Endothelial cell (in vitro differentiated cells): ENCODE measurements around the gene CTNNA2. TPM values are rescaled to one million over a fixed set of nuclear protein-coding genes. Genes with fewer than 3 reads are reported as not detected.

ENCODE experiments used
- DNase-seq: peaks from one replicate; pipeline ENCODE4 v3.0.0; 2021; ENCODE audit warnings: low spot score
- H3K27ac Mint-ChIP-seq: one replicate; pipeline ENCODE4 v1.8.0; 2021; ENCODE audit warnings: mixed read lengths, inconsistent platforms; ENCODE audit not compliant: unreplicated experiment
- H3K27me3 Mint-ChIP-seq: one replicate; pipeline ENCODE4 v1.8.0; 2021; ENCODE audit warnings: mild to moderate bottlenecking, moderate library complexity, mixed read lengths, inconsistent platforms; ENCODE audit not compliant: unreplicated experiment
- H3K36me3 Mint-ChIP-seq: one replicate; pipeline ENCODE4 v1.8.0; 2021; ENCODE audit warnings: mild to moderate bottlenecking, low read depth, mixed read lengths, inconsistent platforms; ENCODE audit not compliant: unreplicated experiment
- H3K4me1 Mint-ChIP-seq: one replicate; pipeline ENCODE4 v1.8.0; 2021; ENCODE audit warnings: mild to moderate bottlenecking, mixed read lengths, inconsistent platforms; ENCODE audit not compliant: unreplicated experiment
- H3K4me3 Mint-ChIP-seq: one replicate; pipeline ENCODE4 v1.8.0; 2021; ENCODE audit warnings: mild to moderate bottlenecking, mixed read lengths, inconsistent platforms; ENCODE audit not compliant: unreplicated experiment
- H3K9me3 Mint-ChIP-seq: one replicate; pipeline ENCODE4 v1.8.0; 2021; ENCODE audit warnings: mixed read lengths, inconsistent platforms; ENCODE audit not compliant: unreplicated experiment
- CTCF ChIP-seq: fragments of 200-600 bp; sonication (generic); IDR thresholded peaks from one replicate; pipeline ENCODE4 v1.5.0; 2021; ENCODE audit warnings: antibody characterized with exemption; ENCODE audit not compliant: unreplicated experiment
- total RNA-seq: library from RNA; stranded (reverse); fragmentation: NEBNext Ultra II Directional; extraction: Animal tissue kit (Norgen Biotek cat#: 25700); gene quantifications from one replicate; pipeline ENCODE4 v1.2.1, GENCODE V29; 2021; ENCODE audit not compliant: unreplicated experiment

Gene CTNNA2
- total RNA-seq, 1 donor from 2014 or later: 4.7 TPM

GRCh38 chr2:80209458-80209857, 696.6 kb downstream of the CTNNA2 start:
- no peaks in the 10 kb centered on the region for H3K36me3 Mint-ChIP-seq
- no peak overlapping the region for H3K27ac Mint-ChIP-seq
- H3K27me3 Mint-ChIP-seq: no peaks in the 10 kb centered on the region
- TF ChIP-seq CTCF: no peak
- no peak overlapping the region for H3K4me3 Mint-ChIP-seq
- no peak for DNase-seq
- no peaks in the 10 kb centered on the region for H3K9me3 Mint-ChIP-seq
- H3K4me1 Mint-ChIP-seq: no peaks in the 10 kb centered on the region

- H3K4me1 Mint-ChIP-seq: no peaks in the 10 kb centered on the region
- no peaks in the 10 kb centered on the region for H3K27me3 Mint-ChIP-seq
- H3K4me3 Mint-ChIP-seq: no peak overlapping the region
- H3K9me3 Mint-ChIP-seq: no peaks in the 10 kb centered on the region
- DNase-seq: no peak
- peaks cover 4% of the 10 kb centered on the region for H3K36me3 Mint-ChIP-seq
- no peak overlapping the region for H3K27ac Mint-ChIP-seq
- no peak for TF ChIP-seq CTCF
These were observed 704.6 kb downstream of the CTNNA2 start for GRCh38 chr2:80217446-80217845.

DNA sequence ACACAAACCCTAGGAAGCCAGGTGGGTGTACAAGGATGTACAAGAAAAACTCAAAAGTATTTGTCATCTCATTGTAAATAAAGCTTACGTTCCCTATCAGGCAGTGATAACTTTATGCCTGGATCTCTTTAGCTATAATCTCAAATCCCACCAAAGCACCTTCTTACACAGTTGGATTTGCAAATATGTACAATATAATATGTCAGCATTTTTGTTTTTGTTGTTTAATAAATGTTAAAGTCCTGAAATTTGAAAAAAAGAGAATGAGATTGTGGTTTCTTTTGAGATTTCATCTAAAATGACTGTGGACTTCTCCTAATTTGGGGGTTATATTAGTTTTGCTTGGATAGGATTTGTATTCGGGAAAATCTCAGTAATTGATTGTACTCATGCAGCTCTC, 709.8 kb downstream of the CTNNA2 start:
- DNase-seq: no peak
- H3K36me3 Mint-ChIP-seq: no peaks in the 10 kb centered on the region
- TF ChIP-seq CTCF: no peak
- H3K27ac Mint-ChIP-seq: no peak overlapping the region
- H3K27me3 Mint-ChIP-seq: no peaks in the 10 kb centered on the region
- no peaks in the 10 kb centered on the region for H3K4me1 Mint-ChIP-seq
- H3K9me3 Mint-ChIP-seq: no peaks in the 10 kb centered on the region
- no peak overlapping the region for H3K4me3 Mint-ChIP-seq

GRCh38 chr2:80231421-80231820, 718.6 kb downstream of the CTNNA2 start:
- no peak for DNase-seq
- H3K4me1 Mint-ChIP-seq: no peaks in the 10 kb centered on the region
- TF ChIP-seq CTCF: no peak
- H3K36me3 Mint-ChIP-seq: no peaks in the 10 kb centered on the region
- H3K4me3 Mint-ChIP-seq: no peak overlapping the region
- no peaks in the 10 kb centered on the region for H3K9me3 Mint-ChIP-seq
- no peaks in the 10 kb centered on the region for H3K27me3 Mint-ChIP-seq
- no peak overlapping the region for H3K27ac Mint-ChIP-seq

DNA sequence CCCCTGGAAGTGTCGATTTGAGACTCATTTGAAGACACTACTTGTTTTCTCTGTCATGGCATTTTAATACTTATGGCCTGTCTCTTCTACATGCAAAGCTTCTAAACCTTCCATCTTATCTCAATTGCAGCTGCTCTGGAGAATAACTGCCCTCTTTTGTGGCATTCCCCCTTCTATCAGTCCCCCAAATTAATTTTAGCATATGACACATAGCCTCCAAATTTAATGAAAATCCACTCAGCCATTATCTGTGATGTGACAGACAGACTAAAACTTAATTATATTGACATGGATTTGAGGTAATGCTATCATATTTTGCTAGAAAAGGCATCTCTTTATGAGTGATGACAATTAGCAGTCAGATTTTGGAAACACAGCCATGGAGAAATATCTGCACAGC, 720.5 kb downstream of the CTNNA2 start:
- Mint-ChIP-seq H3K27ac (no peak overlapping the region), H3K36me3 (no peaks in the 10 kb centered on the region), H3K9me3 (no peaks in the 10 kb centered on the region), H3K4me3 (no peak overlapping the region), H3K4me1 (no peaks in the 10 kb centered on the region), H3K27me3 (no peaks in the 10 kb centered on the region)
- TF ChIP-seq CTCF: no peak
- DNase-seq: no peak
